Measurements from ENCODE around the gene TINCR.
A peak's percentile ranks its signal among the peaks of the same experiment; 100 is the strongest.
"Not testable (repeated sequence)": the region's sequence is repeated elsewhere in the genome, so short reads cannot be mapped to it uniquely, and the experiment has no call there.

TINCR gene

DNA sequence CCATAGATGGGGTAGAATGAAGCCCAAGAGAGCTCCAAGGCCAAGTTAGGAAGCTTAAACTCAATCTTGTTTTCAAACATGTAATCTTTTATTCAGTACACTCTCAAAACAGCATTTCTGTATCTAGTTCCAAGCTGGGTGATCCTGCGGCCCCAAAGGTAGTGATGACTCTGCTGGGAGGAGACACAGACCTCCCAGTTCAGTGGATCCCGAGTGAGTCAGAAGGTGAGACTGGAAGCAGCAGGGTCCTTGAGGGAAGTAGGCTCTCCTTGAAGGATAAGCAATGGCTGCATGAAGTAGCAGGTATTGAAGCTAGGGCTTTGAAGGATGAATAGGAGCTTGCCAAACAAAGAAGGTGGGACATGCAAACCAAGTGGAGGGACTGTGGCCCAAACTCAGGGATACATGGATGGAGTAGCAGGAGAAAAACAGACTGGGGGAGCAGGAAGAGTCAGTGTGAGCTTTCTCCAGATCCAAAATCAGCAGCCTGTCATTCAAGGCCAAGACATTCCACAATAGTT lies 9.6 kb downstream of the TINCR start:
- no peak for DNase-seq (ENCODE audit: low spot score)

DNA sequence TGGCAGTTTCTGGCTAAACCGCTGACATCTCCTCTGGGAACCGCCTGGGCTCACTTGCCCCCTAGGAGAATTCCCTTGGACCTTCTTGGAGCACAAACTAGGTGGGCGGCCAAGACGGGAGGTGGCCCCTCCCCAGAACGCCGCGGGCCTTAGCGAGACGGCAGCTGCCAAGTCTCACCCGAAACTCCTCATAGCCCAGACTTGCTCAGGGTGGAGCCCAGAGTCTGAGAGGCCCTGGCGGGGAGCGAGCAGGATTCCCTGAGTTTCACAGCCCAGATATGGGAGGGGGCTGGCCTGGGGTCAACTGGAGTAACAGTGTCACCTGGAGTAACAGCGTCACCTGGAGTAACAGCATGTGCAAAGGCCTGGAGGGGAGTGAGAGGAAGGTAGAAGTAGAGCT lies 10.1 kb downstream of the TINCR start:
- no peak for DNase-seq (ENCODE audit: low spot score)

GRCh38 chr19:5554828-5555227 lies 12.9 kb downstream of the TINCR start:
- DNase-seq (ENCODE audit: low spot score), result no peak

- DNase-seq (ENCODE audit: low spot score), result no peak
Measured at GRCh38 chr19:5553892-5554291, 13.9 kb downstream of the TINCR start.

GRCh38 chr19:5547881-5548280 lies 19.9 kb downstream of the TINCR start:
- DNase-seq (ENCODE audit: low spot score), result peak; percentile 48

DNA sequence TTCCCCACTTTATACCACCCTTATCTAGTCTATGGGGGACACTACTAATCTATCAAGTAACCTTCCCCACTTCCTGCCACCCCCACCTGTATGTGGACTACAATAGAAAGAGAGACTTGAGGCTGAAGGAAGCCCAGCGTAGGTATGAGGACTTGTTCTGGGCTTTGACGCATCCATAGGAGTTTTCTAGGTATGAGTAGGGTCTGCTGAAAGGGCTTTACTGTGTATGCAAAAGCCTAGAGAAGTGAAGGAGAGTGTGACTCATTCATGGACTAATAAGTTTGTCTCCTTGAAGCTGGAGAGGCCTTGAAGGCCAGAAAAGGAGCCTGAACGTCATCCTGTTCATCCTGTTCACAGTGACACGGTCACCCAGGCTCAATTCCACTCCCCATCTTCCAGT lies 21.8 kb downstream of the TINCR start:
- no peak for DNase-seq (ENCODE audit: low spot score)

DNA sequence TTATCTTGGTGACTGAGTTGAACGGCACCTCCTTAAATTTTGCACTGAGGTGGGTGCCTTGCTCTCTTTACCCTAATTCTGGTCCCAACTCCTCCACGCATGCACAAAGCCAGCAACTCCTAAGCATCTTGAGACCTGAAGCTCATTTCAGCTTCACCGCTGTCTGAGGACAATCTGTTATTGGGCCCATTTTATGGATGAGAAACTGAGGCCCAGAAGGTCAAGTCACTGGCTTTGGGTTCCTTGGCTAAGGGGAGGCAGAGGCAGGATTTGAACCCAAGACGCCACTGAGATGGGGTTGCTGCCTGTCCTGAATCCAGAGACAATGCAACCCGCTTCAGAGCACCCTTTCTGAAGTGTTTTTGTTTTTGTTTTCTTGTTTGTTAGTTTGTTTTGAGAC lies 22.7 kb downstream of the TINCR start:
- DNase-seq (ENCODE audit: low spot score), result no peak

DNA sequence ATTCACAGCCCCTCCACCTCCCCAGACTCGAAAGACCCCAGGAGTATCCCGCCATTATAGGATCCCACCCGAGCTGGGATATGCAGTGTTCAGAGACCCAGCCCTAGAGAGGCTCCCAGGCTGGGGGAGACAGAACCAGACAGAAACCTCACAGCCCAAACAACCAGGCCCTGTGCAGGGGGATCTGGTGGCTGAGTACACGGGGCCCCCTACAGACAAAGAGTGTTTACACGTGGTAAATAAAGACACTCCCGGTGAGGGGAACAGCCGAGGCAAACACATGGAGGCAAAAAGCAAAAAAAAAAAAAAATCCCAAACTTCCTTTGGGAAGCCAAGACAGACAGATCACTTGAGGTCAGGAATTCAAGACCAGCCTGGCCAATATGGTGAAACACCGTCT lies 25.1 kb downstream of the TINCR start:
- DNase-seq (ENCODE audit: low spot score), result no peak

- DNase-seq (ENCODE audit: low spot score), result no peak
Measured at GRCh38 chr19:5541456-5541855, 26.3 kb downstream of the TINCR start.

DNA sequence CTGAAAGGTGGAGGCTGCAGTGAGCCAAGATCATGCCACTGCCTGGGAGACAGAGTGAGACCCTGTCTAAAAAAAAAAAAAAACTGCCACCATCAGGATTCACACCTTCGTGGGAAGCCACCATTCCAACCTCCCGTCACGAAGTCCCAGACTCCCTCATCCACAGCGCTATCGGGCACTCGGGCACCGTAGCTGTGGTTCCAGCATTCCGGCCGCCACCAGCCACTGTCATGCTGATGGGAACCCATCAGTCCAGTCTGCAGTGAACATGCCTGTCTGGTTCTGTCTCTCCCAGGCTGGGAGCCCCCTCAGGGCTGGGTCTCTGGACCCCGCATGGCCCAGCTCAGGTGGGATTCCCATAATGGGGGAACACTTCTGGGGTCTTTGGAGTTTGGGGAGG lies 27.5 kb downstream of the TINCR start:
- no peak for DNase-seq (ENCODE audit: low spot score)

GRCh38 chr19:5537870-5538269 lies 29.9 kb downstream of the TINCR start:
- no peak for DNase-seq (ENCODE audit: low spot score)

- DNase-seq (ENCODE audit: low spot score), result not testable (repeated sequence)
Measured at GRCh38 chr19:5536982-5537579, 30.7 kb downstream of the TINCR start.

- no peak for DNase-seq (ENCODE audit: low spot score)
Measured at GRCh38 chr19:5536337-5536894, 31.3 kb downstream of the TINCR start.

DNA sequence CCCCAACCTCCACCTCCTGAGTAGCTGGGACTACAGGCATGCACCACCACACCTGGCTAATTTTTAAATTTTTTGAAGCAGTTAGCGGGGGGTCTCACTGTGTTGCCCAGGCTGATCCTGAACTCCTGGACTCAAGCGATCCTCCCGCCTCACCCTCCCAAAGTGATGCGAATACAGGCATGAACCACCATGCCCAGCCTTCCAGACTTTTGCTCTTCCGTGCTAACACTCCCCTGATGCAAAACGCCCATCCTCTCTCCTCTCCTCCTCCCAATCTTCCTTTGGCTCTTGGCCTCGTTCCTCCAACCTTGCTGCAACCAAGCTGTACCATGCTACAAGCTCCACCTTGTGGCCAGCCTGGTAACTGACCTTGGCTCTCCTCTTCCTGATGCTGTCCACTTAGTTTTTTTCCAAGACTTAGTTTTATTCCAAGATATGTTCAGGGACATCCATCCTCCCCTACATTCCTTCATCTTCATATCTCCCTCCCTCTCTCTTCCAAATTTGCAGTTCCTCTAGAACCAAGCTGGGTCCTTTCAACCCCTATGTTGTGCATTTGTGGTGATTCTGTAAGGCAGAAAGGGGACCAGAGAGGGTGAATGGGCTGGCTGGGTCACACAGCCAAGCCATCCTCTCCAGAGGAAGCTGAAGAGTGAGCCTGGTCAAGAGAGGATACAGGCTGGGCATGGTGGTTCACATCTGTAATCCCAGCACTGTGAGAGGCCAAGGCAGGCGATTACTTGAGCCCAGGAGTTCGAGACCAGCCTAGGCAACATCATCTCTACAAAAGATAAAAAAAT lies 32.8 kb downstream of the TINCR start:
- no peak for DNase-seq (ENCODE audit: low spot score)

DNA sequence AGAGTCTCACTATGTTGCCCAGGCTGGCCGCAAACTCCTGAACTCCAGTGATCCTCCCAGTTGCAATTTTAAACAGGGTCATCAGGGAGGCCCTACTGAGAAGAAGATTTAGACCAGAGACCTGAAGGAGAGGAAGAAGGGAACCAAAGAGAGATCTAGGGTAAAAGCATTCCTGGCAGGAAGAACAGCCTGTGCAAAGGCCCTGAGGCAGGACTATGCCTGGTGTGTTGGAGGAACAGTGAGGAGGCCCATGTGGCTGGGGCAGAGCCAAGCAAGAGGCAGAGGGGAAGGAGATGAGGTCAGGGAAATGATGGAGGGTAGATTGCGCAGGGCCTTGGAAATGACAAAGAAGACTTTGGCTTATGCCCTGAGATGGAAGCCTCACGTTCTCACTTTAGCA lies 34.5 kb downstream of the TINCR start:
- no peak for DNase-seq (ENCODE audit: low spot score)

- DNase-seq (ENCODE audit: low spot score), result no peak
Measured at GRCh38 chr19:5530701-5531100, 37.1 kb downstream of the TINCR start.

DNA sequence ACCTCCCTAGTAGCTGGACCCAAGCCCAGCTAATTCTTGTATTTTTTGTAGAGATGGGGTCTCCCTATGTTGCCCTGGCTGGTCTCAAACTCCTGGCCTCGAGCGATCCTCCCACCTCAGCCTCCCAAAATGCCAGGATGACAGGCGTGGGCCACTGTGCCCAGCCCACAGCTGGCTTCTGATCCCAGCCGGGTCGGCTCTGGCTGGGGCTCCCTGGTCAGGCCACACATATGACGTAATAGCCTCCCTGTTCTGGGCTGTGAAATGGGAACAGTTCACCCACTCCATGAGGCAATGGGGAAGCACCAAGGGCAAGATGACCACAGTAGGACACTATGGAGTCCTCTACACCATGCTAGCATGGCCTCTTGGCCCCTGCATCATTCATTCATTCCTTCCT lies 41.1 kb downstream of the TINCR start:
- DNase-seq (ENCODE audit: low spot score), result no peak

DNA sequence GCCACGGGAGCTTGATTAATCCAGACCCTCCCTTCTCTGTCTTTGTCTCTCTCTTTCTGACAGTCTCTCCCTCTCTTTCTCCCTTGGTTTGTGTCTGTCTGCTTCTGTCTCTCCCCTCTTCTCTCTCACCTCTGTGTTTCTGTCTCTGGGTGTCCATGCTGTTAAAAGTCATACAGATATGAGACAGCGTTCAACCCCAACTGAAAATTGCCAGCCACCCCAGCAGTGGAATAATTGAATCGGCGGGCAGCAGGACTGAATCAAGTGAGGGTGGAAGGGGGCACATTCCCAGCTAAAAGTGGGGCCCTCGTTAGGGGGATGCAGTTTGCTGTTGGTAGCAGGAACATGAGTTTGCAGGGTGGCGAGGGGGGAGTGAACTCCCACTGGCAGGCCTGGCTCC lies 43.7 kb downstream of the TINCR start:
- no peak for DNase-seq (ENCODE audit: low spot score)

GRCh38 chr19:5522106-5522505 lies 45.6 kb downstream of the TINCR start:
- no peak for DNase-seq (ENCODE audit: low spot score)

GRCh38 chr19:5520501-5520900 lies 47.3 kb downstream of the TINCR start:
- no peak for DNase-seq (ENCODE audit: low spot score)

- no peak for DNase-seq (ENCODE audit: low spot score)
Measured at GRCh38 chr19:5519076-5519475, 48.7 kb downstream of the TINCR start.

DNA sequence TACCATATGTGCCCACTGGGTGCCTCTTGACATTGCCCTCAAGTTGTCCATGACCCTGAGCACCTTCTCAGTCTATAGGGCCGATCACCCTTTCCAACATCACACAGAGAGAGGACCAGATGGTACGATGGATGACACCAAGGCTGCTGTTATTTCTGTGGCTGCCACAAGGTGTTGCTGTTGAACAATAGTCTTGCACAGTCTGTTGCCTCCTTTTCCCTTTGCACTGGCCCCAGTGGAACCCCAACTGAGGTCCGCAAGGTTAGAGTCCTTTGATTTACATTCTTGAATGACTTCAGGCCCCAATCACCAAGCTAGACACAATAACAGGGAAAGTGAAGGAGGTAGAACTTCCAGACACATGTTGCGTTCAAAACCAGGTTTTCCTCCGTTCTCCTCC lies 52.0 kb downstream of the TINCR start:
- DNase-seq (ENCODE audit: low spot score), result no peak

- DNase-seq (ENCODE audit: low spot score), result no peak
Measured at GRCh38 chr19:5514001-5514400, 53.8 kb downstream of the TINCR start.

Measured in LoVo (cell line).